ENCODE measurements around the gene GLT6D1. TPM values are rescaled to one million over a fixed set of nuclear protein-coding genes. Genes with fewer than 3 reads are reported as not detected.

The GLT6D1 gene
- total RNA-seq, 2 donors from 2014 or later, result not detected

DNA sequence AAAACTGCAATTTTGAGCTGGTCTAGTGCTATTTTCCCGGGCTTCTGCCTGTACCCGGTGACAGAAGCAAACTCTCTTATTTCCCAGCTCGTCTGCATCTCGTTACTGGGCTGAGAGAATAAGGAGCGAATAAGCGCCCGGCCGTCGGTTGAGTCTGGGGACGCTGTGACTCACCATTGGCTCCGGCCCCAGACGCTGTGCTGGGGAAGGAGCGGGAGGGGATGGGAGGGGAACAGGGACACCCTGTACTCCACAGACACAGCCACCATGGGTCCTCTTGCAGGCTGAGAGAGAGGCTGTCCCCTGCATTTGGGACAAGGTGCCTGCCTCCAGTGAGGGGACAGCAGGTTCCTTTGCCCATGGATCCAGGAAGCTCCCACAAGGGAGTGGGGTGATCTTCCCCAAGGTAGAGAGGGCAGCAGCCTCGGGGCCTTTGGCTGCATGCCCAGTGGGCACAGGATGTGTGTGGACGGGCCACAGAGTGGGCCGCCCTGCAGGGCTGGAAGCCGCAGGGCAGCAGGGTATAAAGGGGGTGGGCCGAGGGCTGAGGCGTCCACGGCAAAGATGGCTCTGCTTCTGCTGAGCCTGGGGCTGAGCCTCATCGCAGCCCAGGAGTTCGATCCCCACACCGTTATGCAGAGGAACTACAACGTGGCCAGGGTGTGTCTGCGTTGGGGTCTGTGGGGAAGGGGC is 23.6 kb upstream of the GLT6D1 start, which contains the start of gene LCN9:
Gene LCN9, plus strand, starts transcription at position 552 of the 693 bp plus-strand sequence. Its CDS starts 13 bp downstream, at position 565.
- Mint-ChIP-seq H3K36me3 (ENCODE audit: low read depth) (peaks cover 2% of the 10 kb centered on the region), H3K4me3 (no peak within 1 kb of the TSS), H3K4me1 (no peaks in the 10 kb centered on the region), H3K27ac (no peak within 1 kb of the TSS), H3K27me3 (peaks cover 10% of the 10 kb centered on the region)
- no peak for ATAC-seq
- no peak for DNase-seq
- no peaks in the 10 kb centered on the region for H3K9me3 ChIP-seq (ENCODE audit: control insufficient read depth, low read length, poor library complexity, severe bottlenecking)

GRCh38 chr9:135661816-135662560 is 22.6 kb upstream of the GLT6D1 start:
- no peak overlapping the region for H3K27ac Mint-ChIP-seq
- no peak overlapping the region for H3K4me3 Mint-ChIP-seq
- H3K27me3 Mint-ChIP-seq, result peaks cover 13% of the 10 kb centered on the region
- no peaks in the 10 kb centered on the region for H3K9me3 ChIP-seq (ENCODE audit: control insufficient read depth, low read length, poor library complexity, severe bottlenecking)
- H3K36me3 Mint-ChIP-seq (ENCODE audit: low read depth), result peaks cover 2% of the 10 kb centered on the region
- no peaks in the 10 kb centered on the region for H3K4me1 Mint-ChIP-seq
- DNase-seq (no peak), ATAC-seq (no peak)

GRCh38 chr9:135660407-135660806 is 21.1 kb upstream of the GLT6D1 start:
- no peaks in the 10 kb centered on the region for H3K4me1 Mint-ChIP-seq

DNA sequence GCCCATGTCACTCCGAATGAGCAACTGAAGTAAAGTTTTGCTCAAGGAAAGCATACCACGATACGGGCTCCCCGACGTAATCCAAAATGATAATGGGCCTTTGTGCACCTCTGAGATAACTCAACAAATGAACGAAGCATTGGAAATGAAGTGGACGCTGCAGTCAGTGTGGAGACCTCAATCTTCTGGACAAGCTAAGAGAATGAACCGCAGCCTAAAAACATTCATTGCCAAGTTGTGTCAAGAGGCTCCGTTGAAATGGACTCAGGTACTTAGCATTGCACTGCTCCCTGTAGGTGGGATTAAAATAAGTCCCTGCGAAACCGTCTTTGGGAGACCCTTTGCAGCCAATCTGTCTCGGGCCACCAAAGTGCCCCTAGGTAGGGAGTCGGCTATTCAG is 19.9 kb upstream of the GLT6D1 start:
- Mint-ChIP-seq H3K4me1 (no peaks in the 10 kb centered on the region), H3K27me3 (peaks cover 33% of the 10 kb centered on the region), H3K4me3 (no peak overlapping the region), H3K27ac (no peak overlapping the region), H3K36me3 (ENCODE audit: low read depth) (peaks cover 2% of the 10 kb centered on the region)
- no peaks in the 10 kb centered on the region for H3K9me3 ChIP-seq (ENCODE audit: control insufficient read depth, low read length, poor library complexity, severe bottlenecking)
- ATAC-seq (no peak), DNase-seq (no peak)

More at GRCh38 chr9:135660407-135660806, 21.1 kb upstream of the GLT6D1 start:
- peaks cover 2% of the 10 kb centered on the region for H3K36me3 Mint-ChIP-seq (ENCODE audit: low read depth)
- peaks cover 25% of the 10 kb centered on the region for H3K27me3 Mint-ChIP-seq
- no peaks in the 10 kb centered on the region for H3K9me3 ChIP-seq (ENCODE audit: control insufficient read depth, low read length, poor library complexity, severe bottlenecking)
- no peak overlapping the region for H3K27ac Mint-ChIP-seq
- no peak overlapping the region for H3K4me3 Mint-ChIP-seq
- ATAC-seq (no peak), DNase-seq (no peak)

DNA sequence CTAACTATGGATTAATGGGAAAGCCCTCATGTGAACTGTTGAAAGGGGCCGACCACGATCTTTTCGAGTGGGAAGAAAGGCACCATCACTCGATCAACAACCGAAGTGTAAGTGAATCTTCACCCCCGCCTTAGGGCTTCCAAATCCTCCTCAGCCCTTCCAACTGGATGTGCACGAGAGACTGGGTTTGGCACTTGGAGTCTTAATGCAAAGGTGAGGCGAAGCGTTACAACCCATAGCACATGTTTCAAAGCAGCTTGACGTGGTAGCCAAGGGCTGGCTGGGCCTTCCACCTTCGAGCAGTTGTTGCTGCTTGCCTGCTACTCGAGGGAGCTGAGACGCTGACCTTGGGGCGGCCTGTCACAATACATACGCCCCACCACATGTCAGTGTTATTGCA is 18.1 kb upstream of the GLT6D1 start:
- peaks cover 35% of the 10 kb centered on the region for H3K27me3 Mint-ChIP-seq
- H3K27ac Mint-ChIP-seq, result no peak overlapping the region
- H3K36me3 Mint-ChIP-seq (ENCODE audit: low read depth), result peaks cover 2% of the 10 kb centered on the region
- DNase-seq (no peak), ATAC-seq (no peak)
- no peaks in the 10 kb centered on the region for H3K4me1 Mint-ChIP-seq
- no peak overlapping the region for H3K4me3 Mint-ChIP-seq
- no peaks in the 10 kb centered on the region for H3K9me3 ChIP-seq (ENCODE audit: control insufficient read depth, low read length, poor library complexity, severe bottlenecking)

DNA sequence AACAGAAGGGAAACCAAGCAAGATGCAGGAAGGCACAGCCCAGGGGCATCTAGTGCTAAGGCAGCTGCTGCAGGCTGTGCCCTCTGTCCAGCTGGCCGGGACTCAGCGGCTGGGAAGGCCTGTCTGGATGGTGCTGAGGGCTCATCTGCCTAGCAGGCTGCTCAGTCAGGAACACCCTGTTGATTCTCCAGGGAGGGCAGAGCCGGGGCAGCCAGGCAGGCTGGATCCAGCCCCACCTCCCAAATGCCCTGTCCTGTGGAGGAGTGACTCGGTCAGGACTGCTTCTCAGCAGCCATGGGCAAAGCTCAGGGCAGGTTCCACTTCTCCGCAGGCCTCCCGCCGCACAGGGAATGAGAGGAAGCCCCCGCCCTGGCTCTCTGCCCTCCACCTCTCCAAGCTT is 16.0 kb upstream of the GLT6D1 start:
- ATAC-seq, result no peak
- Mint-ChIP-seq H3K36me3 (ENCODE audit: low read depth) (peaks cover 2% of the 10 kb centered on the region), H3K27me3 (peaks cover 35% of the 10 kb centered on the region), H3K4me1 (no peaks in the 10 kb centered on the region), H3K27ac (no peak overlapping the region), H3K4me3 (no peak overlapping the region)
- no peak for DNase-seq
- H3K9me3 ChIP-seq (ENCODE audit: control insufficient read depth, low read length, poor library complexity, severe bottlenecking), result no peaks in the 10 kb centered on the region

GRCh38 chr9:135650408-135650807 is 11.1 kb upstream of the GLT6D1 start:
- H3K9me3 ChIP-seq (ENCODE audit: control insufficient read depth, low read length, poor library complexity, severe bottlenecking), result peaks cover 9% of the 10 kb centered on the region
- H3K4me1 Mint-ChIP-seq, result no peaks in the 10 kb centered on the region
- DNase-seq, result no peak
- H3K27ac Mint-ChIP-seq, result no peak overlapping the region
- peaks cover 13% of the 10 kb centered on the region for H3K27me3 Mint-ChIP-seq
- H3K4me3 Mint-ChIP-seq, result no peak overlapping the region
- H3K36me3 Mint-ChIP-seq (ENCODE audit: low read depth), result no peaks in the 10 kb centered on the region
- ATAC-seq, result no peak

GRCh38 chr9:135649508-135649907 is 10.2 kb upstream of the GLT6D1 start:
- no peak overlapping the region for H3K27ac Mint-ChIP-seq
- ATAC-seq, result no peak
- H3K9me3 ChIP-seq (ENCODE audit: control insufficient read depth, low read length, poor library complexity, severe bottlenecking), result peaks cover 13% of the 10 kb centered on the region
- no peak for DNase-seq
- H3K36me3 Mint-ChIP-seq (ENCODE audit: low read depth), result no peaks in the 10 kb centered on the region
- peaks cover 5% of the 10 kb centered on the region for H3K27me3 Mint-ChIP-seq
- no peaks in the 10 kb centered on the region for H3K4me1 Mint-ChIP-seq
- no peak overlapping the region for H3K4me3 Mint-ChIP-seq

DNA sequence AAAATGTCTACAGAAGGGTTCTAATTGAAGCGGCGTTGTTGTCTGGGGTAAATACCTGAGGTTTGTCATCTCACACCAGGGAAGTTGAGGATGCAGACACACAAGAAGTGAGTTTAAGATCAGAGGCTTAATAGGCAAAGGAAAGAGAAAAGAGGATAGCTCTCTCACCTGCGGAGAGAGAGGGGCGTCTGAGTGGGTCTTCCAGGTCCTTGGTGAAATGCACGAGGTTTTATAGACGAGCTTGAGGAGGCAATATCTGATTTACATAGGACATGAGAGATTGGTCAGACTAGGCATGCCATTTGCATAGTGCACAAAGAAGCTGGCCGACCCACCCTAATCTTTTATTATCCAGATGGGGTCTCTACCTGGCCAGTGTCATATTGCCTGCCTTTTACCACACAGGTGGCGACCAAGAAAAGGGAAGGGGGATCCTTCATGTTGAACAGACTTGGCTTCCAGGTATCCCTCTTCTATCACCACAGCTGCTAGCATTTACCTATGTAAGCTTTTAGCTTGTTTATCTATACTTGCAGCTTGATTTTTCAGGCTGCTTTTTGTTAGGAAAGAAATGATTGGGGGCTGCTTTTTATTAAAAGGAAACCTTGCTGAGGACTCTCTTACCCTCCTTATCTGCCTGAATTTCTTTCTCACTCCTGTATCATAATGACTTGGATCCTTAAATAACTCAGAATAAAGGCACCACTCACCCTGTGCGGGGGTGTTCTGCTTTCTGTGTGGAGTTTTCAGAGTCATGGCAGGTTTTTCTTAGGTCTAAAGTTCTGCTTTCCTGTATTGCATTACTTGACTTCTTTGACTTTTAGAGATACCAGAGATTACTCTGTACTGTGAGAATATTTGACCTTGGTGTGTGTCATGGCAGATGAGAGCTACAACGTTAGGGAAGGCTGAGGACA is 9.4 kb upstream of the GLT6D1 start:
- no peak overlapping the region for H3K4me3 Mint-ChIP-seq
- H3K27me3 Mint-ChIP-seq, result no peaks in the 10 kb centered on the region
- H3K9me3 ChIP-seq (ENCODE audit: control insufficient read depth, low read length, poor library complexity, severe bottlenecking), result peaks cover 13% of the 10 kb centered on the region
- no peaks in the 10 kb centered on the region for H3K36me3 Mint-ChIP-seq (ENCODE audit: low read depth)
- no peaks in the 10 kb centered on the region for H3K4me1 Mint-ChIP-seq
- H3K27ac Mint-ChIP-seq, result no peak overlapping the region
- DNase-seq (no peak), ATAC-seq (no peak)

- Mint-ChIP-seq H3K4me1 (no peaks in the 10 kb centered on the region), H3K27ac (no peak overlapping the region)
- ATAC-seq, result no peak
Measured at GRCh38 chr9:135647884-135648283, 8.5 kb upstream of the GLT6D1 start.

DNA sequence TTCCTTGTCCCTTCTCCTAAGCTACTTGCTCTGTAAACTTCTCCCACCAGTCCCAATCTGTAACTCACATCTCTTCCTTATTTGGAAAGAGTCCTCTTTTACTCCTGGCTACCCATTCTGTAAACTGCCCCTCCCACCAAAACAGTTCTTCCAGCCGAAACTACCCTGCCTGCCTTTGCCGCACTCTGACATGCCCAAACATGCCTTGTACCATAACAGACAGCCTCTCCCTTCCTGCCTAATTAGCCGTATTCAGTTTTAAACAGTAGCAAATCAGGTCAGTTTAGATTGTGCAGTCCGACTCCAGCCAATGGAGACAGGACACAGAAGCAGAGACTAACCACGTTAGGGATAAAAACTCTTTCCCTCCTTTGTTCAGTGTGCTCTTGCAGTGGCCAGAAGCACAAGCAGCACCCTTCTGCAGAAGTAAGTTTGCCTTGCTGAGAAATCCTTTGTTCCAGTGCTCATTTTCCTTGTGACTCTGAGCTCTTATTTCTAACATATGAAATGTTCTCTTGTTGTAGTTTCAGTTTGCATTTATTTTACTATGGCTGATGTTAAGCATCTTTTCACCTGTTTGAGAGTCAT is 5.4 kb upstream of the GLT6D1 start:
- Mint-ChIP-seq H3K27me3 (no peaks in the 10 kb centered on the region), H3K36me3 (ENCODE audit: low read depth) (no peaks in the 10 kb centered on the region)
- no peak for ATAC-seq

More at GRCh38 chr9:135647884-135648283, 8.5 kb upstream of the GLT6D1 start:
- DNase-seq, result no peak
- Mint-ChIP-seq H3K4me3 (no peak overlapping the region), H3K27me3 (no peaks in the 10 kb centered on the region), H3K36me3 (ENCODE audit: low read depth) (no peaks in the 10 kb centered on the region)
- H3K9me3 ChIP-seq (ENCODE audit: control insufficient read depth, low read length, poor library complexity, severe bottlenecking), result peaks cover 13% of the 10 kb centered on the region

GRCh38 chr9:135641745-135642144 is 2.4 kb upstream of the GLT6D1 start:
- H3K36me3 Mint-ChIP-seq (ENCODE audit: low read depth), result no peaks in the 10 kb centered on the region
- no peak overlapping the region for H3K4me3 Mint-ChIP-seq
- no peak overlapping the region for H3K27ac Mint-ChIP-seq
- ATAC-seq (no peak), DNase-seq (no peak)
- no peaks in the 10 kb centered on the region for H3K4me1 Mint-ChIP-seq
- H3K9me3 ChIP-seq (ENCODE audit: control insufficient read depth, low read length, poor library complexity, severe bottlenecking), result peaks cover 5% of the 10 kb centered on the region
- peaks cover 19% of the 10 kb centered on the region for H3K27me3 Mint-ChIP-seq

More for the DNA sequence above, 5.4 kb upstream of the GLT6D1 start:
- Mint-ChIP-seq H3K4me3 (no peak overlapping the region), H3K4me1 (no peaks in the 10 kb centered on the region), H3K27ac (no peak overlapping the region)
- H3K9me3 ChIP-seq (ENCODE audit: control insufficient read depth, low read length, poor library complexity, severe bottlenecking), result peaks cover 13% of the 10 kb centered on the region
- DNase-seq, result no peak

DNA sequence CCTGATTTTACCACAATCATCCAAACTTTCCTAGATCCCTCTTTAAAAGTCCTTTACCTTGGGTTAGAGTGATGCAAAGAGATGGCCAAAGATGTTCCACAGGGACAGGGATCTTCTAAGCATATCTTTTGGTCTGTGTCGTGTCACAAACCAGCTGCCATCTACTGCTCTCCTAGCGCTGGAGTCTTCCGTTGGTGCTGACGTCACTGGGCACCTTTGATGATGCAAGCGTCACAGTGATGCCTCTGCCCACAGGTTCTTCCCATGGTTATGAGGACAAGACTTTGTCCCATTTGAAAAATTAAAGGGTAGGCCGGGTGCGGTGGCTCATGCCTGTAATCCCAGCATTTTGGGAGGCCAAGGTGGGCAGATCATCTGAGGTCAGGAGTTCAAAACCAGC is 1.7 kb upstream of the GLT6D1 start:
- Mint-ChIP-seq H3K4me1 (no peaks in the 10 kb centered on the region), H3K27ac (no peak overlapping the region), H3K36me3 (ENCODE audit: low read depth) (no peaks in the 10 kb centered on the region), H3K27me3 (peaks cover 26% of the 10 kb centered on the region), H3K4me3 (no peak overlapping the region)
- no peak for ATAC-seq
- DNase-seq, result no peak
- peaks cover 5% of the 10 kb centered on the region for H3K9me3 ChIP-seq (ENCODE audit: control insufficient read depth, low read length, poor library complexity, severe bottlenecking)

Data from T-helper 17 cell (primary cell).